ENCODE results near the gene ZDHHC13.

GRCh38 chr11:19204836-19205235, 87.9 kb downstream of the ZDHHC13 start:
- no peak for TF ChIP-seq POLR2A (IDR thresholded peaks at IDR 0.05)
- TF ChIP-seq CTCF (IDR thresholded peaks at IDR 0.05) = no peak
- no peak for TF ChIP-seq POLR2AphosphoS5 (IDR thresholded peaks at IDR 0.05)

Data from prostate gland (tissue), 2 donors.